A549 (cell line): ENCODE data around the gene NFATC3. TPM values are rescaled to one million over a fixed set of nuclear protein-coding genes. Genes with fewer than 3 reads are reported as not detected.
"Not testable (repeated sequence)": the region's sequence is repeated elsewhere in the genome, so short reads cannot be mapped to it uniquely, and the experiment has no call there.

Experiments used
- ATAC-seq, 2 experiments: fragments of 200-7000 bp in 1 of 2; fragments of >200 bp in 1 of 2; cut with Nextera tagmentation in 1 of 2; cut with Tn5 transposase in 1 of 2; 3 replicates each; pipeline versions ENCODE4 v1.8.0 to v1.9.1; 2018 to 2020; ENCODE audit warnings: mild to moderate bottlenecking in 1 of 2, moderate library complexity in 1 of 2
- CTCF ChIA-PET: fragments of 300-600 bp; sonication (Branson Sonifier 250); formaldehyde crosslinking; extraction: SDS; loops from one replicate; lab custom pipeline; 2021; ENCODE audit warnings: antibody characterized with exemption, inconsistent platforms; lab: Yijun Ruan, JAX
- POLR2A ChIA-PET: fragments of 350-600 bp; formaldehyde crosslinking; extraction: SDS; loops from one replicate; lab custom pipeline; 2021; ENCODE audit warnings: antibody characterized with exemption, inconsistent platforms; lab: Yijun Ruan, JAX
- DNase-seq, 2 experiments: peaks; one replicate each; pipeline versions ENCODE4 v3.0.0 to v3.0.0-alpha.2; 2011 to 2016; ENCODE audit warnings: low read depth in 1 of 2, low spot score in 1 of 2
- FAIRE-seq: peaks from 2 replicates; lab custom pipeline; 2011; peaks lifted over from hg19 to GRCh38; lab: Jason Lieb, UNC
- H3K27ac ChIP-seq, 2 experiments: fragments of >200 bp; sonication (Bioruptor Twin); formaldehyde crosslinking; 3 replicates each; pipeline ENCODE4 v1.5.1; 2016 to 2017
- H3K4me1 ChIP-seq: fragments of >200 bp; sonication (Bioruptor Twin); formaldehyde crosslinking; 3 replicates; pipeline ENCODE4 v1.6.1; 2016
- H3K4me2 ChIP-seq: fragments of >200 bp; sonication (Bioruptor Twin); formaldehyde crosslinking; 3 replicates; pipeline ENCODE4 v1.6.1; 2016
- H3K4me3 ChIP-seq: fragments of >200 bp; sonication (Bioruptor Twin); formaldehyde crosslinking; 3 replicates; pipeline ENCODE4 v1.5.1; 2016
- H3K9me3 ChIP-seq: fragments of >200 bp; sonication (Bioruptor Twin); formaldehyde crosslinking; 3 replicates; pipeline ENCODE4 v1.6.1; 2016
- CBX8 ChIP-seq: fragments of 200-600 bp; sonication (generic); IDR thresholded peaks from 2 replicates; pipeline ENCODE4 v1.6.1; 2016
- E2F6 ChIP-seq: IDR thresholded peaks from 2 replicates; pipeline ENCODE4 v1.6.1; 2012; ENCODE audit warnings: low read depth, borderline replicate concordance
- EHF ChIP-seq: fragments of 250-450 bp; sonication (Bioruptor Pico); IDR thresholded peaks from 2 replicates; pipeline ENCODE4 v1.5.0; 2020; ENCODE audit warnings: mild to moderate bottlenecking
- HOXB5 ChIP-seq: fragments of 250-450 bp; sonication (Bioruptor Pico); IDR thresholded peaks from 2 replicates; pipeline ENCODE4 v1.5.0; 2020; ENCODE audit warnings: mild to moderate bottlenecking, moderate library complexity
- MYC ChIP-seq: IDR thresholded peaks from 2 replicates; pipeline ENCODE4 v1.6.1; 2012; ENCODE audit warnings: mild to moderate bottlenecking, inconsistent platforms, low read length, improper control_type of control experiment, borderline replicate concordance
- POLR2A ChIP-seq: IDR thresholded peaks from 2 replicates; pipeline ENCODE4 v1.6.1; 2012; ENCODE audit warnings: mild to moderate bottlenecking, low read length
- TFCP2L1 ChIP-seq: fragments of 250-450 bp; sonication (Bioruptor Pico); IDR thresholded peaks from 2 replicates; pipeline ENCODE4 v1.5.0; 2021; ENCODE audit warnings: mild to moderate bottlenecking
- TP53 ChIP-seq: fragments of 250-450 bp; sonication (Bioruptor Pico); IDR thresholded peaks from 2 replicates; pipeline ENCODE4 v1.5.0; 2021; ENCODE audit warnings: mild to moderate bottlenecking, moderate library complexity
- ZNF302 ChIP-seq: fragments of 250-450 bp; sonication (Bioruptor Pico); IDR thresholded peaks from 2 replicates; pipeline ENCODE4 v1.9.0; 2021; ENCODE audit warnings: inconsistent platforms, mild to moderate bottlenecking, moderate library complexity
- ZSCAN20 ChIP-seq: fragments of 250-450 bp; sonication (Bioruptor Pico); IDR thresholded peaks from 2 replicates; pipeline ENCODE4 v1.8.0; 2022; ENCODE audit warnings: mild to moderate bottlenecking, moderate library complexity
- WGBS: methylation state at CpG from one replicate; pipeline ENCODE4 v1.1.6; 2017; ENCODE audit errors: missing lambda C conversion rate; 5-methylcytosine and 5-hydroxymethylcytosine counted together
- polyA plus RNA-seq, 4 experiments: library from polyadenylated mRNA; depleted of rRNA in 3 of 4; stranded (reverse); fragments of >200 nt; fragmentation: RNase III in 1 of 4; extraction: RNeasy Plus Mini Kit Qiagen cat#74134 plus additional on column Dnase treatment in 1 of 4; gene quantifications; 2 replicates in 3 of 4; 3 replicates in 1 of 4; pipeline ENCODE4 v1.2.3, GENCODE V29; 2011 to 2017
- TF ChIP-seq, protein P1 (sequence below): fragments of 250-450 bp; sonication (Bioruptor Pico); IDR thresholded peaks from 2 replicates; pipeline ENCODE4 v1.5.0; 2020; ENCODE audit warnings: low read depth, mild to moderate bottlenecking, moderate library complexity
- TF ChIP-seq, protein P2 (sequence below): fragments of >200 bp; sonication (Bioruptor Twin); formaldehyde crosslinking; IDR thresholded peaks from 2 replicates; pipeline ENCODE4 v1.6.1; 2016
- TF ChIP-seq, protein P3 (sequence below): IDR thresholded peaks from 2 replicates; pipeline ENCODE4 v1.6.1; 2012

Gene NFATC3
- polyA plus RNA-seq, 2 of the 4 experiments (the other 2 are of a cell fraction): 13.3 to 23.9 TPM

DNA sequence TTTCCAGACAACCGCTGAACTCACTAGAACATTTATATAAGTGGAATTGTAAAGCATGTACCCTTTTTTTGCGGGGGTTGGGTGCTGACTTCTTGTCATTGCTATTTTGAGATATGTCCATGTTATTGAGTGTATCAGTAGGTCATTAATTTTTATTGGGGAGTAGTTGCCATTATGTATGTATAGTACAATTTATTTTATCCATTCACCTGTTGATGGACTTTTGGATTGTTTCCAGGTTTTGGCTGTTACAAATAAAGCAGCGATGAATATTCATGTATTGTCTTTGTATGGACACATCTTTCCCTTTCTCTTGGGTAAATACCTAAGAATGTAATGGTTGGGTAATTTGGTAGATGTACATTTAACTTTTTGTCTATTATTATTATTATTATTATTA, 12.7 kb downstream of the NFATC3 start:
- Histone ChIP-seq H3K9me3 (no peaks in the 10 kb centered on the region), H3K27ac (no peak overlapping the region), H3K4me2 (no peak overlapping the region), H3K4me1 (peaks cover 16% of the 10 kb centered on the region; the same call in 2 of the 3 replicates), H3K4me3 (no peak overlapping the region)
- ATAC-seq (no peak), DNase-seq (no peak), FAIRE-seq (no peak)
- TF ChIP-seq MYC: no peak
- 94% methylated on average over 3 of the region's 3 CpGs for WGBS
- CTCF ChIA-PET: interaction anchor here (1.2 to 1.3 kb wide), 2 partner anchors 29 to 231 kb away, joined by 3 read pairs; no protein-coding TSS in a partner anchor
- POLR2A ChIA-PET: no interaction called here

DNA sequence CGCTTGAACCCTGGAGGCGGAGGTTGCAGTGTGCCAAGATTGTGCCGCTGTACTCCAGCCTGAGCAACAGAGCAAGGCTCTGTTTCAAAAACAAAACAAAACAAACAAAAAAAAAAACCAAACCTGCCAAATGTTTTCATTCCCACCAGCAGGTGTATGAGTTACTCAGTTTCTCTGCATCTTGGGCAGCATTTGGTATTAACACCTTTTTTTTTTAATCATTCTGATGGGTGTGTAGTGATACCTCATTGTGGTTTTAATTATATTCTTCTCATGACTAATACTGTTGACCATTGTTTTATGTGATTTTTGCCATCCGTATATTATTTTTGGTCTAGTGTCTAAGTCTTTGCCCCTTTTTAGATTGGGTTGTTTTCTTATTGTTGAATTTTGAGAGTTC, 15.3 kb downstream of the NFATC3 start:
- POLR2A ChIA-PET: no interaction called here
- H3K27ac ChIP-seq: no peak overlapping the region
- no peak for DNase-seq
- H3K4me1 ChIP-seq: peaks cover 6% of the 10 kb centered on the region; the same call in 1 of the 3 replicates
- no peak overlapping the region for H3K4me2 ChIP-seq
- H3K9me3 ChIP-seq: peaks cover 7% of the 10 kb centered on the region
- H3K4me3 ChIP-seq: no peak overlapping the region
- FAIRE-seq: no peak
- WGBS: 93% methylated on average over 4 of the region's 4 CpGs
- no peak for ATAC-seq
- no peak for TF ChIP-seq POLR2A
- TF ChIP-seq TFCP2L1 (CRISPR knock-in tag): no peak
- no peak for TF ChIP-seq MYC
- no peak for TF ChIP-seq TP53 (CRISPR knock-in tag)
- TF ChIP-seq, protein P1, sequence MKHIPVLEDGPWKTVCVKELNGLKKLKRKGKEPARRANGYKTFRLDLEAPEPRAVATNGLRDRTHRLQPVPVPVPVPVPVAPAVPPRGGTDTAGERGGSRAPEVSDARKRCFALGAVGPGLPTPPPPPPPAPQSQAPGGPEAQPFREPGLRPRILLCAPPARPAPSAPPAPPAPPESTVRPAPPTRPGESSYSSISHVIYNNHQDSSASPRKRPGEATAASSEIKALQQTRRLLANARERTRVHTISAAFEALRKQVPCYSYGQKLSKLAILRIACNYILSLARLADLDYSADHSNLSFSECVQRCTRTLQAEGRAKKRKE (CRISPR knock-in tag): no peak
- TF ChIP-seq ZSCAN20 (CRISPR knock-in tag): no peak
- no peak for TF ChIP-seq EHF (CRISPR knock-in tag)
- TF ChIP-seq, protein P2, sequence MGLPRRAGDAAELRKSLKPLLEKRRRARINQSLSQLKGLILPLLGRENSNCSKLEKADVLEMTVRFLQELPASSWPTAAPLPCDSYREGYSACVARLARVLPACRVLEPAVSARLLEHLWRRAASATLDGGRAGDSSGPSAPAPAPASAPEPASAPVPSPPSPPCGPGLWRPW: no peak
- TF ChIP-seq HOXB5: no peak
- no peak for TF ChIP-seq ZNF302 (CRISPR knock-in tag)
- no peak for TF ChIP-seq E2F6
- TF ChIP-seq, all 56 proteins: peak for 0
- CTCF ChIA-PET: interaction anchor here (1.2 kb wide), 1 partner anchor 60 kb away, joined by 3 read pairs; no protein-coding TSS in a partner anchor

DNA sequence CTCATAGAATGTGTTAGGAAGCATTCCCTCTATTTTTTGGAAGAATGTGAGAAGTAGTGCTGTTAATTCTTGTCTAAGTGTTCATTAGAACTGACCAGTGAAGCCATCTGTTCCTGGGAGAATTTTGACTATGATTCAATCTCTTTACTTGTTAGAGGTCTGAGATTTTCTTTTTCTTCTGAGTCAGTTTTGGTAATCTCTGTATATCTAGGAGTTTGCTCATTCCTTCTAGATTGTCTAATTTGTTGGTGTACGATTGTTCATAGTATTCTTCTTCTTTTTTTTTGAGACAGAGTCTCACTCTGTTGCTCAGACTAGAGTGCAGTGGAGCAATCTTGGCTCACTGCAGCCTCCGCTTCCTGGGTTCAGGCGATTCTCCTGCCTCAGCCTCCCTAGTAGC, 20.4 kb downstream of the NFATC3 start:
- no peak for TF ChIP-seq CBX8
- TF ChIP-seq, protein P3, sequence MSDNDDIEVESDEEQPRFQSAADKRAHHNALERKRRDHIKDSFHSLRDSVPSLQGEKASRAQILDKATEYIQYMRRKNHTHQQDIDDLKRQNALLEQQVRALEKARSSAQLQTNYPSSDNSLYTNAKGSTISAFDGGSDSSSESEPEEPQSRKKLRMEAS: no peak
- peaks cover 26% of the 10 kb centered on the region for H3K9me3 ChIP-seq
- 82% methylated on average over 3 of the region's 3 CpGs for WGBS
- CTCF ChIA-PET: no interaction called here
- DNase-seq (no peak), FAIRE-seq (no peak), ATAC-seq (no peak)
- no peak overlapping the region for H3K4me2 ChIP-seq
- H3K4me1 ChIP-seq: no peaks in the 10 kb centered on the region
- H3K27ac ChIP-seq: no peak overlapping the region
- POLR2A ChIA-PET: no interaction called here
- no peak overlapping the region for H3K4me3 ChIP-seq

DNA sequence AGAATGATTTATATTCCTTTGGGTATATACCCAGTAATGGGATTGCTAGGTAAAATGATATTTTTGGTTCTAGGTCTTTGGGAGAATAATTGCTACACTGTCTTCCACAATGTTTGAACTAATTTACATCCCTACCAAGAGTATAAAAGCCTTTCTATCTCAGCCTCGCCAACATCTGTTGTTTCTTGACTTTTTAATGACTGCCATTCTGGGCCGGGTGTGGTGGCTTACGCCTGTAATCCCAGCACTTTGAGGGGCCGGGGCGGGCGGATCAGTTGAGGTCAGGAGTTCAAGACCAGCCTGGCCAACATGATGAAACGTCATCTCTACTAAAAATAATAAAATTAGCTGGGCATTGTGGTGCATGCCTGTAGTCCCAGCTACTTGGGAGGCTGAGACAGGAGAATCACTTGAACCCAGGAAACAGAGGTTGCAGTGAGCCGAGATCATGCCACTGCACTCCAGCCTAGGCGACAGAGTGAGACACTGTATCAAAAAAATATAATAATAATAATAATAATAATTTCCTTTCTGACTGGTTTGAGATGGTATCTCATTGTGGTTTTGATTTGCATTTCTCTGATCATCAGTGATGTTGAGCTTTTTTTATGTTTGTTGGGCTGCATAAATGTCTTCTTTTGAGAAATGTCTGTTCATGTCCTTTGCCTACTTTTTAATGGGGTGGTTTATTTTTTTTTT, 22.2 kb downstream of the NFATC3 start:
- H3K4me1 ChIP-seq, H3K27ac ChIP-seq, H3K4me2 ChIP-seq, ATAC-seq, POLR2A ChIA-PET, DNase-seq, H3K4me3 ChIP-seq, FAIRE-seq: not testable (repeated sequence)
- WGBS: 92% methylated on average over 9 of the region's 9 CpGs
- H3K9me3 ChIP-seq: peaks cover 26% of the 10 kb centered on the region
- CTCF ChIA-PET: interaction anchor here (0.6 to 1.0 kb wide), 2 partner anchors 8 to 229 kb away, joined by 3 read pairs; no protein-coding TSS in a partner anchor

GRCh38 chr16:68109156-68109555, 24.0 kb downstream of the NFATC3 start:
- DNase-seq, H3K4me2 ChIP-seq, H3K4me3 ChIP-seq, H3K27ac ChIP-seq, ATAC-seq, FAIRE-seq, POLR2A ChIA-PET, H3K4me1 ChIP-seq: not testable (repeated sequence)
- 95% methylated on average over 5 of the region's 5 CpGs for WGBS
- CTCF ChIA-PET: interaction anchor here (0.6 to 2.0 kb wide), 3 partner anchors 15 to 161 kb away, joined by 3 to 10 read pairs (median 3); no protein-coding TSS in a partner anchor
- peaks cover 26% of the 10 kb centered on the region for H3K9me3 ChIP-seq

DNA sequence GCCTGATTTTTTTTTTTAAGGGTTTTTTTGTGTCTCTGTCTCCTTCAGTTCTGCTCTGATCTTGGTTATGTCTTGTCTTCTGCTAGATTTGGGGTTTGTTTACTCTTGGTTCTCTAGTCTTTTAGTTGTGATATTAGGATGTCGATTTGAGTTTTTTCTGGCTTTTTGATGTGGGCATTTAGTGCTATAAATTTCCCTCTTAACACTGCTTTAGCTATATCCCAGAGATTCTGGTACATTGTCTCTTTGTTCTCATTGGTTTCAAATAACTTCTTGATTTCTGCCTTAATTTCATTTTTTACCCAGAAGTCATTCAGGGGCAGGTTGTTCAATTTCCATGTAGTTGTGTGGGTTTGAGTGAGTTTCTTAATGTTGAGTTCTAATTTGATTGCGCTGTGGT, 25.4 kb downstream of the NFATC3 start:
- FAIRE-seq, DNase-seq, H3K4me1 ChIP-seq, H3K27ac ChIP-seq, H3K4me2 ChIP-seq, ATAC-seq, H3K4me3 ChIP-seq, POLR2A ChIA-PET: not testable (repeated sequence)
- 95% methylated on average over 2 of the region's 2 CpGs for WGBS
- H3K9me3 ChIP-seq: peaks cover 18% of the 10 kb centered on the region
- CTCF ChIA-PET: interaction anchor here (2.0 kb wide), 1 partner anchor 16 kb away, joined by 10 read pairs; no protein-coding TSS in a partner anchor
